Measurements from ENCODE around the gene NEMF.

GRCh38 chr14:49745191-49745590 is 107.4 kb downstream of the NEMF start:
- TF ChIP-seq POLR2A (IDR thresholded peaks at IDR 0.05; ENCODE audit: borderline replicate concordance, extremely low read depth, insufficient read depth, insufficient read length) (no peak), CEBPB (IDR thresholded peaks at IDR 0.05; ENCODE audit: low read depth) (no peak), EZH2 (IDR thresholded peaks at IDR 0.05) (no peak), YY1 (IDR thresholded peaks at IDR 0.05; ENCODE audit: extremely low read depth, insufficient replicate concordance, low read depth, low read length) (no peak), RAD21 (IDR thresholded peaks at IDR 0.05; ENCODE audit: low read depth) (no peak), CTCF (IDR thresholded peaks at IDR 0.05 in 2 of 3, conservative IDR thresholded peaks at IDR 0.05 in 1 of 3; ENCODE audit: borderline replicate concordance in 1 of 3, insufficient read depth in 1 of 3, low read depth in 2 of 3, low read length in 2 of 3) (no peak), ZBTB33 (IDR thresholded peaks at IDR 0.05; ENCODE audit: extremely low read depth, insufficient replicate concordance, low read length) (no peak), ATF3 (IDR thresholded peaks at IDR 0.05) (no peak), EZH2phosphoT487 (IDR thresholded peaks at IDR 0.05; ENCODE audit: borderline replicate concordance) (no peak)
